Peyer's patch (tissue), 4 donors: ENCODE data around the gene GPR89B. TPM values are rescaled to one million over a fixed set of nuclear protein-coding genes. Genes with fewer than 3 reads are reported as not detected.
A peak's percentile ranks its signal among the peaks of the same experiment; 100 is the strongest.
"Not testable (repeated sequence)": the region's sequence is repeated elsewhere in the genome, so short reads cannot be mapped to it uniquely, and the experiment has no call there.

Source experiments
- DNase-seq, 3 donors: peaks; one replicate each; pipeline ENCODE4 v3.0.0-alpha.2; 2017 to 2019
- H3K27ac ChIP-seq, 4 donors: fragments of 200-600 bp; sonication (generic); one replicate each; pipeline ENCODE4 v1.5.1; 2016 to 2019
- H3K27me3 ChIP-seq, 2 donors: fragments of 200-600 bp; sonication (generic); one replicate each; pipeline ENCODE4 v1.5.1; 2019
- H3K36me3 ChIP-seq, 3 donors: fragments of 200-600 bp; sonication (generic); one replicate each; pipeline ENCODE4 v1.5.1; 2016 to 2019
- H3K4me1 ChIP-seq, 4 donors: fragments of 200-600 bp; sonication (generic); one replicate each; pipeline ENCODE4 v1.5.1; 2016 to 2019
- H3K4me3 ChIP-seq, 4 donors: fragments of 200-600 bp; sonication (generic); 1 replicate in 3 of 4; 2 replicates in 1 of 4; pipeline ENCODE4 v1.5.1; 2016 to 2019; ENCODE audit warnings: mild to moderate bottlenecking in 1 of 4
- H3K9me3 ChIP-seq, 4 donors: fragments of 200-600 bp; sonication (generic); one replicate each; pipeline ENCODE4 v1.5.1; 2016 to 2019; ENCODE audit warnings: mild to moderate bottlenecking in 1 of 4
- POLR2A ChIP-seq, 2 donors: fragments of 450-650 bp; IDR thresholded peaks; one replicate each; pipeline ENCODE4 v1.5.1; 2017; ENCODE audit warnings: antibody characterized with exemption in 2 of 2, mild to moderate bottlenecking in 2 of 2, moderate library complexity in 2 of 2
- small RNA-seq, 2 donors: library from RNA; depleted of rRNA; stranded (forward); fragments of <200 nt; gene quantifications; one replicate each; pipeline ENCODE3, GENCODE V24; 2016
- total RNA-seq, 4 donors: library from RNA; depleted of rRNA; stranded (reverse); fragments of >200 nt; gene quantifications; one replicate each; pipeline ENCODE4 v1.1.0, GENCODE V29; 2016

GPR89B gene
- total RNA-seq, 4 donors from 2014 or later, result 14.9 to 30.9 (median 27.8) TPM

- DNase-seq, H3K4me1 ChIP-seq, H3K36me3 ChIP-seq, H3K27ac ChIP-seq, H3K27me3 ChIP-seq, H3K9me3 ChIP-seq, H3K4me3 ChIP-seq: not testable (repeated sequence)
These were observed 98.8 kb downstream of the GPR89B start for GRCh38 chr1:148027004-148027403.

GRCh38 chr1:148032247-148032646 is 104.0 kb downstream of the GPR89B start:
- not testable (repeated sequence) for H3K36me3 ChIP-seq, H3K27ac ChIP-seq, H3K4me3 ChIP-seq, DNase-seq, H3K9me3 ChIP-seq, H3K27me3 ChIP-seq, H3K4me1 ChIP-seq

GRCh38 chr1:148032690-148033089 is 104.5 kb downstream of the GPR89B start:
- H3K27me3 ChIP-seq, H3K36me3 ChIP-seq, H3K4me3 ChIP-seq, H3K9me3 ChIP-seq, H3K4me1 ChIP-seq, H3K27ac ChIP-seq, DNase-seq: not testable (repeated sequence)

GRCh38 chr1:148033147-148033546 is 104.9 kb downstream of the GPR89B start:
- not testable (repeated sequence) for H3K4me3 ChIP-seq, H3K9me3 ChIP-seq, H3K36me3 ChIP-seq, H3K27ac ChIP-seq, H3K27me3 ChIP-seq, H3K4me1 ChIP-seq, DNase-seq

GRCh38 chr1:148037850-148038461 is 109.7 kb downstream of the GPR89B start:
- Histone ChIP-seq H3K4me3 (peak overlapping the region in 2 of 4 donors; percentile 35 to 50), H3K27ac (peak overlapping the region in 3 of 4 donors; percentile 70 to 78 (median 73))
- not testable (repeated sequence) for H3K36me3 ChIP-seq, H3K4me1 ChIP-seq, H3K27me3 ChIP-seq, DNase-seq, H3K9me3 ChIP-seq

GRCh38 chr1:148038462-148039333 is 110.5 kb downstream of the GPR89B start:
- peak; percentile 87 to 99 for TF ChIP-seq POLR2A (IDR thresholded peaks at IDR 0.05)
- H3K9me3 ChIP-seq, H3K4me1 ChIP-seq, H3K27me3 ChIP-seq, H3K36me3 ChIP-seq: not testable (repeated sequence)
- Histone ChIP-seq H3K4me3 (peak overlapping the region; percentile 35 to 50 (median 42)), H3K27ac (peak overlapping the region; percentile 70 to 78 (median 76))
- peak; percentile 52 to 80 (median 67) for DNase-seq

Small RNA genes within 50 kb of the gene (small RNA-seq; reads per million reads assigned to genes)
- gene RNU1-129P, result 0 reads per million in 2 donors
- 4.1 to 18.4 reads per million in 2 donors for gene RNVU1-7

Other genes with a start within 250 kb of the GPR89B start
- gene GJA5, start 167.8 kb upstream of the GPR89B start, total RNA-seq, result 1 to 10 TPM in 3 of 4 donors, under 1 TPM in 1; 0.70 to 4.1 (median 2.8) TPM
- gene GJA8, start 25.6 kb upstream of the GPR89B start, total RNA-seq, result not detected
- 10 to 100 TPM in 3 of 4 donors, 1 to 10 TPM in 1; 7.2 to 35.5 (median 15.7) TPM for gene NBPF11, start 223.9 kb downstream of the GPR89B start, total RNA-seq